GM18868 (cell line): ENCODE data around the gene IGF2BP3.
"Not testable (repeated sequence)": the region's sequence is repeated elsewhere in the genome, so short reads cannot be mapped to it uniquely, and the experiment has no call there.

Source experiments
- ATAC-seq: cut with Tn5 transposase; IDR thresholded peaks from one replicate; pipeline ENCODE4 v1.9.1; 2021; ENCODE audit warnings: mild to moderate bottlenecking, moderate library complexity; ENCODE audit not compliant: unreplicated experiment

Gene IGF2BP3

GRCh38 chr7:23426876-23427275 is 43.4 kb downstream of the IGF2BP3 start:
- no peak for ATAC-seq

- no peak for ATAC-seq
Observed at GRCh38 chr7:23422909-23423308, 47.4 kb downstream of the IGF2BP3 start.

- ATAC-seq: no peak
Observed at GRCh38 chr7:23422384-23422783, 47.9 kb downstream of the IGF2BP3 start.

- ATAC-seq: no peak
Observed at GRCh38 chr7:23419845-23420244, 50.4 kb downstream of the IGF2BP3 start.

- no peak for ATAC-seq
Observed at GRCh38 chr7:23419160-23419559, 51.1 kb downstream of the IGF2BP3 start.

GRCh38 chr7:23418046-23418445 is 52.2 kb downstream of the IGF2BP3 start:
- ATAC-seq: no peak

GRCh38 chr7:23415198-23415597 is 55.1 kb downstream of the IGF2BP3 start:
- no peak for ATAC-seq

GRCh38 chr7:23410446-23411183 is 59.7 kb downstream of the IGF2BP3 start:
- peak; percentile 97 for ATAC-seq

- not testable (repeated sequence) for ATAC-seq
Observed at GRCh38 chr7:23406564-23406963, 63.7 kb downstream of the IGF2BP3 start.

GRCh38 chr7:23405240-23405618 is 65.1 kb downstream of the IGF2BP3 start:
- ATAC-seq: no peak

GRCh38 chr7:23404546-23405239 is 65.6 kb downstream of the IGF2BP3 start:
- no peak for ATAC-seq

GRCh38 chr7:23403970-23404369 is 66.3 kb downstream of the IGF2BP3 start:
- no peak for ATAC-seq

- not testable (repeated sequence) for ATAC-seq
Observed at GRCh38 chr7:23398090-23398489, 72.2 kb downstream of the IGF2BP3 start.

GRCh38 chr7:23397241-23397640 is 73.0 kb downstream of the IGF2BP3 start:
- no peak for ATAC-seq

- ATAC-seq: no peak
Observed at GRCh38 chr7:23396222-23397015, 73.9 kb downstream of the IGF2BP3 start.

GRCh38 chr7:23394488-23395171 is 75.7 kb downstream of the IGF2BP3 start:
- ATAC-seq: no peak

- ATAC-seq: no peak
Observed at GRCh38 chr7:23393636-23394035, 76.7 kb downstream of the IGF2BP3 start.

- no peak for ATAC-seq
Observed at GRCh38 chr7:23389701-23390100, 80.6 kb downstream of the IGF2BP3 start.

- no peak for ATAC-seq
Observed at GRCh38 chr7:23387583-23387982, 82.7 kb downstream of the IGF2BP3 start.

GRCh38 chr7:23385140-23385539 is 85.2 kb downstream of the IGF2BP3 start:
- ATAC-seq: peak; percentile 84

- no peak for ATAC-seq
Observed at GRCh38 chr7:23383225-23383624, 87.1 kb downstream of the IGF2BP3 start.
